Activated T-helper 17 cell treated with anti-CD3 and anti-CD28 coated beads, Interleukin-2, amount 50 U/mL, for 72 hours (primary cell): ENCODE results near the gene TENM3. TPM values are rescaled to one million over a fixed set of nuclear protein-coding genes. Genes with fewer than 3 reads are reported as not detected.

Experiments
- ATAC-seq: fragments of 150-1000 bp; cut with Tn5 transposase; replicated peaks from 2 replicates; pipeline ENCODE4 v1.10.0; 2021; ENCODE audit warnings: mild to moderate bottlenecking, moderate library complexity
- H3K27ac Mint-ChIP-seq: one replicate; pipeline ENCODE4 v1.8.0; 2022; ENCODE audit warnings: mixed read lengths
- H3K27me3 Mint-ChIP-seq: one replicate; pipeline ENCODE4 v1.8.0; 2022; ENCODE audit warnings: mixed read lengths
- H3K36me3 Mint-ChIP-seq: one replicate; pipeline ENCODE4 v1.8.0; 2022; ENCODE audit warnings: low read depth, mild to moderate bottlenecking, mixed read lengths
- H3K4me1 Mint-ChIP-seq: one replicate; pipeline ENCODE4 v1.8.0; 2022; ENCODE audit warnings: mixed read lengths
- H3K4me3 Mint-ChIP-seq: one replicate; pipeline ENCODE4 v1.8.0; 2022; ENCODE audit warnings: mild to moderate bottlenecking, mixed read lengths
- H3K9me3 Mint-ChIP-seq: one replicate; pipeline ENCODE4 v1.8.0; 2022; ENCODE audit warnings: mixed read lengths
- total RNA-seq, 2 donors: library from RNA; stranded (reverse); gene quantifications; one replicate each; pipeline ENCODE4 v1.2.3, GENCODE V29; 2022

The TENM3 gene
- total RNA-seq, 2 donors from 2014 or later: not detected

DNA sequence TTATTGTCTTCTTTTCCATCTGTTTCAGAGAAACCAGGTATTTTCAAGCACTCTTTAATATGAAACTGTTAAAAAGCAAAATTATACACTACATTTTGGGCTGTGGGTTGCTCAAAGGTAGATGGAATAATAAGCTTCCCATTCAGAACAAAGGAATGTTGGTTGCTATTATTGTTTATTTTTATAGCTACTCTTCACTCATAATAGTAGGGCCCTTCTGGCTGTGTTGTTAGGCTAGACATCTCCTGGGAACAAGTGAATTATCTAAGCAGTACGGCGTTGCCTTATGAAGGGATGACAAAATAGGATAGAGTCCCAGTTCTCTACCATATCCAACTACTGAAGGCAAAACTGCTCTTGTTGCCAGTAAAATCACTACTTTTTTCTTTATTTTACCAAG is 34.2 kb downstream of the TENM3 start:
- Mint-ChIP-seq H3K4me1 (no peaks in the 10 kb centered on the region), H3K36me3 (no peaks in the 10 kb centered on the region), H3K4me3 (no peak overlapping the region), H3K27ac (no peak overlapping the region), H3K27me3 (peaks cover 6% of the 10 kb centered on the region), H3K9me3 (peaks cover 5% of the 10 kb centered on the region)
- ATAC-seq: no peak

- no peaks in the 10 kb centered on the region for H3K4me1 Mint-ChIP-seq
- no peak overlapping the region for H3K4me3 Mint-ChIP-seq
- no peaks in the 10 kb centered on the region for H3K9me3 Mint-ChIP-seq
- H3K36me3 Mint-ChIP-seq: no peaks in the 10 kb centered on the region
- no peak overlapping the region for H3K27ac Mint-ChIP-seq
- no peak for ATAC-seq
- peaks cover 3% of the 10 kb centered on the region for H3K27me3 Mint-ChIP-seq
These were observed 35.5 kb downstream of the TENM3 start for GRCh38 chr4:182278729-182279128.

GRCh38 chr4:182280436-182281111 is 37.4 kb downstream of the TENM3 start:
- Mint-ChIP-seq H3K27ac (no peak overlapping the region), H3K36me3 (no peaks in the 10 kb centered on the region), H3K4me1 (no peaks in the 10 kb centered on the region), H3K9me3 (no peaks in the 10 kb centered on the region), H3K4me3 (no peak overlapping the region), H3K27me3 (peaks cover 3% of the 10 kb centered on the region)
- ATAC-seq: no peak

DNA sequence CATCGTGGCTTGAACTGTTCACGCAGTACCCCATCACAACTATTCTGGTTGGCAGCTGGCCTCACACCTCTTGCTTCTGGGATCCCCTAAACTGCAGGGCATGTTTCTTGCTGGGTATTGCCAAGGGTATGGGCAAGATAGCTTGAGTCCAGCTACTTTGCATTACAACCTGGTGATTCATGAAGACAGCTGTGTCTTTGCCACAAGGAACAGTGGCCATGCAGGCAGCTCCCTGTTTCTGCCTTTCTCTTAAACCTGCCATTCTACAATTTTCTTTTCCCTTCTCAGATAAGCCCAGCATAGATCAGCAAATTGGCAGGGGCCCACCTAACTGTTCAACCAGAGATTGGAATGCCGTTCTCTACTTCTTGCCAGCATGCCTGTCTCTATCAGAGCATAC is 42.8 kb downstream of the TENM3 start:
- no peak overlapping the region for H3K27ac Mint-ChIP-seq
- no peaks in the 10 kb centered on the region for H3K27me3 Mint-ChIP-seq
- no peak for ATAC-seq

GRCh38 chr4:182286931-182287330 is 43.7 kb downstream of the TENM3 start:
- no peaks in the 10 kb centered on the region for H3K36me3 Mint-ChIP-seq
- ATAC-seq: no peak
- no peak overlapping the region for H3K27ac Mint-ChIP-seq
- no peaks in the 10 kb centered on the region for H3K4me1 Mint-ChIP-seq
- H3K9me3 Mint-ChIP-seq: no peaks in the 10 kb centered on the region
- H3K4me3 Mint-ChIP-seq: no peak overlapping the region
- H3K27me3 Mint-ChIP-seq: no peaks in the 10 kb centered on the region

More for the DNA sequence above, 42.8 kb downstream of the TENM3 start:
- no peaks in the 10 kb centered on the region for H3K4me1 Mint-ChIP-seq
- H3K36me3 Mint-ChIP-seq: no peaks in the 10 kb centered on the region
- H3K4me3 Mint-ChIP-seq: no peak overlapping the region
- H3K9me3 Mint-ChIP-seq: no peaks in the 10 kb centered on the region

DNA sequence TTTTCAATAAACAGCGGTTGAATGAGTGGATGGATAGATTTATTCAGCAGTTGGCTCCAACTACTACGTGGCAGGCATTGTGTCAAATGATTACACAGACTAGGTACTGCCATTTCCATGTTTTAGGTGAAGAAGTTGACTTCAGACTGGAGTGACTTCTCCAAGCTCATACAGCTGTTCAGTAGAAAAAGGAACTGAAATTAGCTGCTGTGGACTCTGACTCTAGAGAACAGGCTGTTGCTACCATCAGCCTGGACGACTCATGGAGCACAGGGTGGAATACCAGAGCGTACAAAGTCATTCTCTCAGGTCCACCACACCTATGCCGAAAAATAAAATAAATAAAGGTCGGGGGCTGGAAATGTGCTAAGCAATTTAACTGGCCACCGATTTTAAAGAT is 45.3 kb downstream of the TENM3 start:
- no peak overlapping the region for H3K4me3 Mint-ChIP-seq
- H3K4me1 Mint-ChIP-seq: no peaks in the 10 kb centered on the region
- no peaks in the 10 kb centered on the region for H3K27me3 Mint-ChIP-seq
- H3K27ac Mint-ChIP-seq: no peak overlapping the region
- no peak for ATAC-seq
- no peaks in the 10 kb centered on the region for H3K9me3 Mint-ChIP-seq
- no peaks in the 10 kb centered on the region for H3K36me3 Mint-ChIP-seq

- H3K4me3 Mint-ChIP-seq: no peak overlapping the region
- H3K4me1 Mint-ChIP-seq: no peaks in the 10 kb centered on the region
- no peaks in the 10 kb centered on the region for H3K36me3 Mint-ChIP-seq
- no peaks in the 10 kb centered on the region for H3K27me3 Mint-ChIP-seq
- ATAC-seq: no peak
- no peak overlapping the region for H3K27ac Mint-ChIP-seq
- H3K9me3 Mint-ChIP-seq: no peaks in the 10 kb centered on the region
These were observed 46.6 kb downstream of the TENM3 start for GRCh38 chr4:182289809-182290208.

DNA sequence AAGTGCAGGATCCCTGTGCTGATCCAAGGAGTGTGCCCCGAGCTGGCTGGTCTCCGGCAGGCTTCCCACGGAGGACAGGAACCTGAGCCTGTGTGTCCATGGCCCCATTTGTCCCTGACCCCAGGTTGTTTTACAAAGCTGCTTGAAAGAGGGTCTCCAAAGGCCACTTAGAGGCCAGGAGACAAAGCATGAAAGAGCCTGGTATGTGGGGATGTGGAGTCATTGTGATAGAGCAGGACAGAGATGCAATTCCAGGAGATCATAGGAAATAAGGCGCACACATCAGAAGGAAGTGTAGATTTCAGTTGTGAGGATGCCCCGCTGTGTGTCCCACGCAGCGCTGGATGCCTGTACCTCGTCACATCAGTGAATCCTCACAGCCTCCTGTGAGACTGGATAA is 48.0 kb downstream of the TENM3 start:
- no peaks in the 10 kb centered on the region for H3K27me3 Mint-ChIP-seq
- no peaks in the 10 kb centered on the region for H3K36me3 Mint-ChIP-seq
- H3K9me3 Mint-ChIP-seq: no peaks in the 10 kb centered on the region
- H3K4me1 Mint-ChIP-seq: no peaks in the 10 kb centered on the region
- no peak overlapping the region for H3K4me3 Mint-ChIP-seq
- ATAC-seq: no peak
- H3K27ac Mint-ChIP-seq: no peak overlapping the region

DNA sequence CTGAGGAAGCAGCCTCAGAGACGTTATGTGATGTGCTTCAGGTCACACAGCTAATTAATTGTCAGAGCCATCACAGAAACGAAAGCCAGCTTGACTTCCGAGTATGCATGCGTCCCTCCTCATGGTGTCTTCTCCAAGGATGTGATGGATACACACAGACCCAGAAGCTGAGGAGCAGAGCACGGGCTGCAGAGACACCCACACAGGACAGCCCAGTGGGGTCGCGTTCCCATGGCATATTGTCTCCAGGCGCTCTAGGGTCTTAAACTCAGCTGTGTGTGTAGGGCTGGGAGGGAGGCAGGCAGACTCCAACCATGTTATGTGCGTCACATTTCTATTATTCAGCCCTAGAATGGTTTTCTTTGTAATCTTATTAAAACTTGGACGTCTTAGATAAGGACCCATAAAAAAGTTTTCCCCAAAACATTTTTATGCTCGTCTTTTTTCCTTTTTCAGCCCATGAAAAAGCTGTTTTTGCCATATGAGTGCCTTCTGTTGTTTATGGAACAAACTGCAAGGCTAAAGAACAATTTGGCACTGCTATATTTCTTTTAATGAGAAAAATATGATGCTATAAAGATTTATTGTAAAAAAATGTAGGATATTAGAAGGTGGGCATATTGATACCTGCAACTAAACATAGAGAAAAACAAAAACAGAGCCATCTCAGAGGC is 48.5 kb downstream of the TENM3 start:
- Mint-ChIP-seq H3K36me3 (no peaks in the 10 kb centered on the region), H3K9me3 (no peaks in the 10 kb centered on the region), H3K4me1 (no peaks in the 10 kb centered on the region), H3K4me3 (no peak overlapping the region), H3K27ac (no peak overlapping the region), H3K27me3 (no peaks in the 10 kb centered on the region)
- ATAC-seq: no peak

GRCh38 chr4:182292612-182293011 is 49.4 kb downstream of the TENM3 start:
- Mint-ChIP-seq H3K27ac (no peak overlapping the region), H3K4me1 (no peaks in the 10 kb centered on the region), H3K4me3 (no peak overlapping the region), H3K27me3 (no peaks in the 10 kb centered on the region), H3K9me3 (no peaks in the 10 kb centered on the region), H3K36me3 (no peaks in the 10 kb centered on the region)
- no peak for ATAC-seq

GRCh38 chr4:182293691-182294255 is 50.6 kb downstream of the TENM3 start:
- H3K27me3 Mint-ChIP-seq: no peaks in the 10 kb centered on the region
- no peak overlapping the region for H3K4me3 Mint-ChIP-seq
- ATAC-seq: no peak
- no peaks in the 10 kb centered on the region for H3K9me3 Mint-ChIP-seq
- no peaks in the 10 kb centered on the region for H3K4me1 Mint-ChIP-seq
- no peaks in the 10 kb centered on the region for H3K36me3 Mint-ChIP-seq
- no peak overlapping the region for H3K27ac Mint-ChIP-seq

GRCh38 chr4:182294451-182294850 is 51.2 kb downstream of the TENM3 start:
- Mint-ChIP-seq H3K9me3 (no peaks in the 10 kb centered on the region), H3K4me1 (no peaks in the 10 kb centered on the region), H3K27me3 (no peaks in the 10 kb centered on the region), H3K4me3 (no peak overlapping the region), H3K36me3 (no peaks in the 10 kb centered on the region), H3K27ac (no peak overlapping the region)
- ATAC-seq: no peak

- Mint-ChIP-seq H3K27me3 (no peaks in the 10 kb centered on the region), H3K9me3 (no peaks in the 10 kb centered on the region), H3K27ac (no peak overlapping the region), H3K4me1 (no peaks in the 10 kb centered on the region), H3K36me3 (no peaks in the 10 kb centered on the region), H3K4me3 (no peak overlapping the region)
- no peak for ATAC-seq
These were observed 54.5 kb downstream of the TENM3 start for GRCh38 chr4:182297659-182298058.

GRCh38 chr4:182301736-182302135 is 58.5 kb downstream of the TENM3 start:
- ATAC-seq: no peak
- Mint-ChIP-seq H3K4me1 (no peaks in the 10 kb centered on the region), H3K4me3 (no peak overlapping the region), H3K9me3 (no peaks in the 10 kb centered on the region), H3K36me3 (no peaks in the 10 kb centered on the region), H3K27ac (no peak overlapping the region), H3K27me3 (no peaks in the 10 kb centered on the region)

DNA sequence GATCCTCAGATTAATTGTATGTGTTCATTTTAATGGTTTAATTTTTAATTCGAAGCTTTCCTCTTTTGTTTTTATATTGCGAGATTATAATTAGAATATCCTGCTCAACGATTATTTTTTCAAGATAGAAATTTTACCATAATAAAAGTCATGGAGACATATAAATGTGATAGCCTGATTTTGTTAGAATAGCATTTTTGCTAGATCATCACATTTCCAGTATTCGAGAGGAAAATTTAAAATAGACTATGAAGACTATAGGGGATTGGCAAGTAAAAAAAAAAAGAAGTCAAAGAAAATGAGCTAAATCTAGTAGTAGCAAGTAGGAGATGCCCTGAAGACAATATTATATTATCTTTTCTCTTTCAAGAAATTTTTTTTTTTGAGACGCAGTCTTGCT is 60.6 kb downstream of the TENM3 start:
- no peaks in the 10 kb centered on the region for H3K27me3 Mint-ChIP-seq
- no peak overlapping the region for H3K27ac Mint-ChIP-seq
- H3K36me3 Mint-ChIP-seq: no peaks in the 10 kb centered on the region
- H3K9me3 Mint-ChIP-seq: no peaks in the 10 kb centered on the region
- no peak for ATAC-seq
- no peak overlapping the region for H3K4me3 Mint-ChIP-seq
- no peaks in the 10 kb centered on the region for H3K4me1 Mint-ChIP-seq
